Urothelium cell line (cell line): ENCODE results near the gene PSPC1.
"Not testable (repeated sequence)": the region's sequence is repeated elsewhere in the genome, so short reads cannot be mapped to it uniquely, and the experiment has no call there.

Experiments
- DNase-seq: peaks from one replicate; pipeline ENCODE4 v3.0.0; 2011; ENCODE audit warnings: low spot score, mixed read lengths
- FAIRE-seq: peaks from 2 replicates; lab custom pipeline; 2011; peaks lifted over from hg19 to GRCh38; lab: Jason Lieb, UNC

PSPC1 gene

GRCh38 chr13:19782727-19783682 is at the start of gene PSPC1:
PSPC1 (minus strand) TSS chr13:19782945; CDS start chr13:19782757, 188 bp downstream.
- DNase-seq (peak; percentile 93), FAIRE-seq (peak; percentile 91)

GRCh38 chr13:19822673-19823072 is 39.9 kb upstream of the PSPC1 start:
- FAIRE-seq (no peak), DNase-seq (no peak)

- FAIRE-seq (no peak), DNase-seq (peak; percentile 5)
These were observed 35.6 kb upstream of the PSPC1 start for GRCh38 chr13:19818223-19818842.

- no peak for FAIRE-seq
- DNase-seq = no peak
These were observed 34.9 kb upstream of the PSPC1 start for GRCh38 chr13:19817510-19818158.

- FAIRE-seq (no peak), DNase-seq (no peak)
These were observed 34.4 kb upstream of the PSPC1 start for GRCh38 chr13:19817106-19817505.

GRCh38 chr13:19815842-19816241 is 33.1 kb upstream of the PSPC1 start:
- DNase-seq, FAIRE-seq: not testable (repeated sequence)

- no peak for FAIRE-seq
- no peak for DNase-seq
These were observed 28.5 kb upstream of the PSPC1 start for GRCh38 chr13:19810996-19811881.

- no peak for FAIRE-seq
- DNase-seq = no peak
These were observed 27.4 kb upstream of the PSPC1 start for GRCh38 chr13:19810151-19810550.

GRCh38 chr13:19805765-19806164 is 23.0 kb upstream of the PSPC1 start:
- DNase-seq = no peak
- no peak for FAIRE-seq

- DNase-seq = no peak
- no peak for FAIRE-seq
These were observed 13.2 kb upstream of the PSPC1 start for GRCh38 chr13:19795956-19796355.

GRCh38 chr13:19794631-19795030 is 11.9 kb upstream of the PSPC1 start:
- FAIRE-seq (no peak), DNase-seq (no peak)

GRCh38 chr13:19791953-19792537 is 9.3 kb upstream of the PSPC1 start:
- FAIRE-seq = no peak
- DNase-seq = no peak

- DNase-seq (peak; percentile 4), FAIRE-seq (no peak)
These were observed 557 bp downstream of the PSPC1 start for GRCh38 chr13:19782049-19782726.

- DNase-seq (no peak), FAIRE-seq (no peak)
These were observed 1.2 kb downstream of the PSPC1 start for GRCh38 chr13:19781526-19781925.

GRCh38 chr13:19780753-19781418 is 1.9 kb downstream of the PSPC1 start:
- not testable (repeated sequence) for DNase-seq, FAIRE-seq

- DNase-seq (no peak), FAIRE-seq (no peak)
These were observed 10.4 kb downstream of the PSPC1 start for GRCh38 chr13:19772306-19772705.

- DNase-seq (no peak), FAIRE-seq (no peak)
These were observed 12.9 kb downstream of the PSPC1 start for GRCh38 chr13:19769854-19770253.

- FAIRE-seq (no peak), DNase-seq (no peak)
These were observed 14.8 kb downstream of the PSPC1 start for GRCh38 chr13:19767966-19768365.

GRCh38 chr13:19766591-19766990 is 16.2 kb downstream of the PSPC1 start:
- FAIRE-seq (no peak), DNase-seq (no peak)
